Adrenal gland (tissue), 5 donors: ENCODE measurements around the gene ITGBL1.
"Not testable (repeated sequence)": the region's sequence is repeated elsewhere in the genome, so short reads cannot be mapped to it uniquely, and the experiment has no call there.

Source experiments
- CTCF ChIP-seq, 6 experiments: fragments of 450-650 bp in 4 of 6; fragments of 200-600 bp in 2 of 6; sonication (generic) in 1 of 6; IDR thresholded peaks; 1 replicate in 5 of 6; 2 replicates in 1 of 6; pipeline versions ENCODE4 v1.5.1 to v1.8.0; 2016 to 2021; ENCODE audit warnings: antibody characterized with exemption in 6 of 6, mild to moderate bottlenecking in 2 of 6, moderate library complexity in 1 of 6
- POLR2A ChIP-seq, 2 donors: fragments of 450-650 bp; IDR thresholded peaks; one replicate each; pipeline ENCODE4 v1.6.1; 2017; ENCODE audit warnings: antibody characterized with exemption in 2 of 2, mild to moderate bottlenecking in 2 of 2, moderate library complexity in 1 of 2
- donor health status: DM: no; HTN: no; CAD: no.

DNA sequence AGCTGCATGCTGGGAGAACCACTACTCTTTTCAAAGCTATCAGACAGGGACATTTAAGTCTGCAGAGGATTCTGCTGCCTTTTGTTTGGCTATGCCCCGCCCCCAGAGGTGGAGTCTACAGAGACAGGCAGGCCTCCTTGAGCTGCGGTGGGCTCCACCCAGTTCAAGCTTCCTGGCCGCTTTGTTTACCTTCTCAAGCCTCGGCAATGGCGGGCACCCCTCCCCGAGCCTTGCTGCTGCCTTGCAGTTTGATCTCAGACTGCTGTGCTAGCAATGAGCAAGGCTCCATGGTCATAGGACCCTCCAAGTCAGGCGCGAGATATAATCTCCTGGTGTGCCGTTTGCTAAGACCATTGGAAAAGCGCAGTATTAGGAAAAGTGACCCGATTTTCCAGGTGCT, 92.1 kb downstream of the ITGBL1 start:
- TF ChIP-seq CTCF, POLR2A (IDR thresholded peaks at IDR 0.05): not testable (repeated sequence)
